Activated CD4-positive, CD25-positive, alpha-beta regulatory T cell treated with anti-CD3 and anti-CD28 coated beads, Interleukin-2, amount 50 U/mL, for 72 hours (primary cell): ENCODE data around the gene ANO9.
A peak's percentile ranks its signal among the peaks of the same experiment; 100 is the strongest.
"Not testable (repeated sequence)": the region's sequence is repeated elsewhere in the genome, so short reads cannot be mapped to it uniquely, and the experiment has no call there.

Experiments
- DNase-seq: peaks from one replicate; pipeline ENCODE4 v3.0.0; 2021

Gene ANO9

GRCh38 chr11:398826-399225, 43.0 kb downstream of the ANO9 start:
- no peak for DNase-seq

- peak; percentile 61 for DNase-seq
These were observed 44.8 kb downstream of the ANO9 start for GRCh38 chr11:396948-397548.

DNA sequence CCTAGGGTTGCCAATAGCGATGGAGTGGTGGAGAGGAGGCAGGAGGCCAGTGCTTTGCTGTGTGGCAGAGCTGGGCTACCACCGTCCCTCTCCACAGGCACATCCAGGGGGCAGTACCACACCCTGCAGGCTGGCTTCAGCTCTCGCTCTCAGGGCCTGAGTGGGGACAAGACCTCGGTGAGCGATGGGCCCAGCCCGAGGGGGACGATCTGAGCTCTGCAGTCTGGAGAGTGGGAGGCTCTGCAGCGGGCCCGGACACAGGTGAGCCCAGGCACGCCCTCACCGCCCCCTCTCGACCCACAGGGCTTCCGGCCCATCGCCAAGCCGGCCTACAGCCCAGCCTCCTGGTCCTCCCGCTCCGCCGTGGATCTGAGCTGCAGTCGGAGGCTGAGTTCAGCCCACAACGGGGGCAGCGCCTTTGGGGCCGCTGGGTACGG, 45.3 kb downstream of the ANO9 start:
- no peak for DNase-seq

GRCh38 chr11:395866-396265, 45.9 kb downstream of the ANO9 start:
- DNase-seq: no peak

- DNase-seq: no peak
These were observed 46.8 kb downstream of the ANO9 start for GRCh38 chr11:394858-395655.

GRCh38 chr11:394034-394857, 47.6 kb downstream of the ANO9 start, which contains the start of gene PKP3:
Gene PKP3, plus strand, starts transcription at chr11:394209. Its CDS starts 84 bp downstream, at chr11:394293.
- DNase-seq: no peak

- DNase-seq: no peak
These were observed 48.4 kb downstream of the ANO9 start for GRCh38 chr11:393219-394033.

DNA sequence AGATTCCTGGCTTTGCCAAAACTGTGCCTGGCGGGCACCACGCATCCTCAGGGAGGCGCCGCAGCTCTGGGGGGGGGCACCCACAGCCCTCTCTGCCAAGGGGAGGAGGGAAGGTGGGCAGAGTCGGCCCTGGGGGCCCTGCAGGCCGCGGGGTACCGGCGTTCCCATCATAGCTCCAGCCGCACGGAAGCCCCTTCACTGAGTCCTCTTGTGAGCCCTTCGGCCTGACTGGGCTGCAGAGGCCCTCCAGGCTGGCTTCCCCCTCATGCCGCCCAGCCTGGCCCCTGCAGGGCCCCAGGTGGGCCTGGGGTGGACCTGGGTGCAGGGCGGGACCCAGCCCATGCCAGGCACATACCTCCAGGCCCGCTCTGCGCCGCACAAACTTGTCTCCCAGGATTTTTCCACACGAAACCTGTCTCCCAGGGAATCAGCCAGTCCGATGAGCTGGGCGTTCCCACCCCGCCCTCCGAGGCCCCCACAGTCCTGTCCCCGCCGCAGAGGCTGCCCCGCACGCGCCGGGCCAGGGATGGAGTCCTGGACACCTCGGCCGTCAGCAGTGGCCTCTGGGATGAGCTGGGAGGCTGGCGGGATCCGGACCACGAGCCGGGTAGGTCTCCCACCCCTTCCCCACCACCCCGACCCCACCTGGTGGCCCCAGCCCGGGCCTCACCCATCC, 49.6 kb downstream of the ANO9 start:
- DNase-seq: no peak

GRCh38 chr11:391117-392017, 50.4 kb downstream of the ANO9 start:
- DNase-seq: no peak

DNA sequence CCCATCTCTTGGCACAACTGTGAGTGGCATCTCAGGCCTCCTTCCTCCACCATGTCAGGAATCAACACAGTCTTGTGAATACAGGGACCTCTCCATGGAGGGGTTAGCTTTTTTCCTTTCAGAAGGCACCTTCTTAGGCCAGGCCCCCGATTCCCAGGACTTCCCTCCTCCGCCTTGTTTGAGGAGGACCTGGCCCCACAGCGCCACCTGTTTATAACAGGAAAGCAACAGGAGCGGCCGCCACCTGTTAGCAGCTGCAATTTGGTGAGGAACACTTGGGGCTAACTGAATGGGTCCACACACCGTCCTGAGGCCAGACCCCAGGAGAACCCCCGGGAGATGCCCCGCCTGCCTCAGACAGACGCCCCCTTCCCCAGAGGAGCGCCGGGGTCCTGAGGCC, 51.6 kb downstream of the ANO9 start:
- DNase-seq: no peak

GRCh38 chr11:389369-389768, 52.4 kb downstream of the ANO9 start:
- not testable (repeated sequence) for DNase-seq

- no peak for DNase-seq
These were observed 54.5 kb downstream of the ANO9 start for GRCh38 chr11:387193-387793.

GRCh38 chr11:386483-386882, 55.3 kb downstream of the ANO9 start:
- DNase-seq: no peak

- DNase-seq: no peak
These were observed 56.0 kb downstream of the ANO9 start for GRCh38 chr11:385594-386351.

- no peak for DNase-seq
These were observed 57.3 kb downstream of the ANO9 start for GRCh38 chr11:384511-384910.

DNA sequence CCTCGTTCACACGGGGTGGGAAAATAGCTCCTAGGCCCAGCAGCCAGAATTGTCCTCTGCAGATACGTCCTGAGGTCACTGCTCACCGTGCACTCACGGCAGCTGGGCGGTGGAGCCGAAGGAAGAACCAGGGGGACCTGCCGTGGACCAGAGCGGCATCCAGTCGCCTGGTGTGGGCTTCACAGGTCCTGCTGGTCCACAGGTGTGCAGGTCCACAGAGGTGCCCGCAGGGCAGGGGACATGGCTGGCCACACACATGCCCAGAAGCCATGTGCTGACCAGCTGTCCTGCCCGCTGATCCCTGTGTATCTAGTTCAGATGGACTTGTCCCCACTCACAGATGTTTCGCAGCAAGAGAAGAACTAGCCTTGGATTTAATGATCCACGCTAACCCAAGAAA, 58.4 kb downstream of the ANO9 start:
- DNase-seq: no peak

- no peak for DNase-seq
These were observed 59.7 kb downstream of the ANO9 start for GRCh38 chr11:382081-382629.

GRCh38 chr11:381501-382072, 60.2 kb downstream of the ANO9 start:
- DNase-seq: no peak

GRCh38 chr11:380996-381395, 60.8 kb downstream of the ANO9 start:
- DNase-seq: no peak
